ENCODE data around the gene PLEK2. TPM values are rescaled to one million over a fixed set of nuclear protein-coding genes. Genes with fewer than 3 reads are reported as not detected.

PLEK2 gene
- polyA plus RNA-seq, 4 donors, result 33.9 to 88.3 (median 67.1) TPM

DNA sequence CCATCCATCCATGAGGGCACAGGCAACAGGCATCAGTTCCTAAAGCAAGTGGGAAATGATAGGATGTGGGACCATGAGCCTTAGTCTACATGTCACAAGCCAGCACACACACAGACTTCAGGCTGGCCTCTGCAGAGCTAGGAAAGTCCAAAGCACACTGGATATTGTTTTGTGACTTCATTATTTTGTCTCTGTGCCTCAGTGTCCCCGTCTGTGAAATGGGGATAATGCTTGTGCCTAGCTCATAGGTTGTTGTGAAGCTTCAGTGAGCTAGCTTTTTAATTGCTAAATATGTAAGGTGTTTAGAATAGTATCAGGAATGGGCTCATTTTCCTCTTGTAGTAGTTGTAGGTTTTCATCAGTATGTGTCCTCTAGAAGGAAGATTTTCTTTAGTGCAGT is 27.0 kb upstream of the PLEK2 start:
- H3K9me3 ChIP-seq (ENCODE audit: control insufficient read depth in 2 of 2, insufficient read depth in 1 of 2, low read depth in 1 of 2, low read length in 1 of 2), result no peaks in the 10 kb centered on the region
- no peak for DNase-seq
- H3K4me1 ChIP-seq (ENCODE audit: control insufficient read depth in 3 of 3, insufficient read depth in 2 of 3, low read depth in 1 of 3, low read length in 2 of 3), result peaks cover 0 to 33% (median 6%) of the 10 kb centered on the region in 3 donors
- no peak overlapping the region for H3K4me3 ChIP-seq (ENCODE audit: low read depth in 1 of 3, low read length in 3 of 3)
- peaks cover 0 to 3% (median 0%) of the 10 kb centered on the region in 3 donors for H3K27me3 ChIP-seq (ENCODE audit: control insufficient read depth in 3 of 3, insufficient read depth in 3 of 3, low read length in 3 of 3)
- WGBS, 3 donors, result 74 to 93% (median 84%) methylated on average over 1 of the region's 1 CpG
- no peaks in the 10 kb centered on the region for H3K36me3 ChIP-seq (ENCODE audit: control insufficient read depth in 3 of 3, insufficient read depth in 2 of 3, low read depth in 1 of 3, low read length in 3 of 3)
- FAIRE-seq, result no peak
- H3K27ac ChIP-seq (ENCODE audit: low read depth in 1 of 3, low read length in 2 of 3), result no peak overlapping the region

DNA sequence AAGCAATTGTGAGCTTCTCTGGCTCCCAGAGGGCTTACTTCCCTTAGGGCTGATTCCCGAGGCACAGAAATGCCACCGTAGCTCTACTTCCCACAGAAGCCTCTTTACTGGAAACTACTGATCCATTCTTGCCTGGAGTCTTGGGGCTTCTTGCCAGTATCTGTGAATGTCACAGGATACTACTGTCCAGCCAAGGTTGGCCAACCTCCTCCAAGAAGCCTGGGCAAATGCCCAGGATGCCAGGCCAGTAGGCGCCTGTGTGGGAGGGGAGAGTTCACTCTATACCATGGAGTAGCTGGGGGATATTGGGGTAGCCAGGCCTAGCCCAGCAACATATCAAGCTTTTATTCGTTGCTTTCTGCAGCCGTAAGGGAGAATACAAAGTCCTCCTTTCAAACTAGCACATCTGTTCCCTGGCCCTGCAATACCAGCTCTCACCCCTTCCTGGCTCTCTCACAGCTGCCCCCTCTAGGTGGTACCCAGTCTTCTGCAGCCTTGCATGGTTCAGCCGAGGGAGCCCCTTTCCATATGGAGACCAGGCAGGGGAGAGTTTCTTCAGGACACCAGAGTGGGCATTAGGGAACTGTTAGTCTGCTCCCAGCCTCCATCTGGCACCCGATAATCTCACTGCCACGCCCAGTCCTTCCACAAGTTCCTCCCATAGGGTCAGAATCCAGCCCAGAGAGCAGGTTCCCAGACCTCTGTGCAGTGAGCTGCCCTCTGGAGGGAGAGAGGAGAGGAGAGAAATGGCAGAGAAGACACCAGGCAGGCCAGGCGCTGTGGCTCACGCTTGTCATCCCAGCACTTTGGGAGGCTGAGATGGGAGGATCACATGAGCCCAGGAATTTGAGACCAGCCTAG is 24.3 kb upstream of the PLEK2 start:
- no peaks in the 10 kb centered on the region for H3K36me3 ChIP-seq (ENCODE audit: control insufficient read depth in 3 of 3, insufficient read depth in 2 of 3, low read depth in 1 of 3, low read length in 3 of 3)
- peak in 1 of 2 donors; percentile 94 for DNase-seq
- WGBS, 3 donors, result 39 to 73% (median 61%) methylated on average over 10 of the region's 10 CpGs
- no peak for FAIRE-seq
- H3K4me3 ChIP-seq (ENCODE audit: low read depth in 1 of 3, low read length in 3 of 3), result no peak overlapping the region
- H3K4me1 ChIP-seq (ENCODE audit: control insufficient read depth in 3 of 3, insufficient read depth in 2 of 3, low read depth in 1 of 3, low read length in 2 of 3), result peaks cover 0 to 14% (median 4%) of the 10 kb centered on the region in 3 donors
- H3K27ac ChIP-seq (ENCODE audit: low read depth in 1 of 3, low read length in 2 of 3), result peak overlapping the region in 1 of 3 donors; percentile 38
- H3K27me3 ChIP-seq (ENCODE audit: control insufficient read depth in 3 of 3, insufficient read depth in 3 of 3, low read length in 3 of 3), result no peaks in the 10 kb centered on the region
- no peaks in the 10 kb centered on the region for H3K9me3 ChIP-seq (ENCODE audit: control insufficient read depth in 2 of 2, insufficient read depth in 1 of 2, low read depth in 1 of 2, low read length in 1 of 2)

DNA sequence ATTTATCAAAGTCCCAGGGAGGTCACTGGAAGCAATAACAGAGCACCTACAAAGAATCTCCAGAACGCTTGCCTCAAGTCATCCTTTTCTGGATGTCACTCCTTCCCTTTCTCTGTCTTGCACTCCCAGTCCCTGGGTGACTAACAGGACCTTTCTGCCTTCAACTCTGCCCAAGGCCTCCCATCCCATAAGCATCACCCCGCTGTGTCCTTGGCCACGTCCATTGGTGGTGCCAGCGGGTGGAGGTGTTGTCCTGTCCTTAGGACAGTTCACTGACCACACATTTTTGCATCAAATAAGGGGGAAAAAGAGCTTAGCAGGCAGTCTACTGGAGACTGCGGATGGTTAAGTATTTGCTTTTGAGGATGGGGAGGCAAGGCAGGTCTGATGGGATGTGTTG is 23.6 kb upstream of the PLEK2 start:
- Histone ChIP-seq H3K4me3 (ENCODE audit: low read depth in 1 of 3, low read length in 3 of 3) (no peak overlapping the region), H3K36me3 (ENCODE audit: control insufficient read depth in 3 of 3, insufficient read depth in 2 of 3, low read depth in 1 of 3, low read length in 3 of 3) (no peaks in the 10 kb centered on the region), H3K27me3 (ENCODE audit: control insufficient read depth in 3 of 3, insufficient read depth in 3 of 3, low read length in 3 of 3) (no peaks in the 10 kb centered on the region), H3K4me1 (ENCODE audit: control insufficient read depth in 3 of 3, insufficient read depth in 2 of 3, low read depth in 1 of 3, low read length in 2 of 3) (peaks cover 0 to 8% (median 4%) of the 10 kb centered on the region in 3 donors), H3K27ac (ENCODE audit: low read depth in 1 of 3, low read length in 2 of 3) (no peak overlapping the region), H3K9me3 (ENCODE audit: control insufficient read depth in 2 of 2, insufficient read depth in 1 of 2, low read depth in 1 of 2, low read length in 1 of 2) (no peaks in the 10 kb centered on the region)
- DNase-seq (no peak), FAIRE-seq (no peak)
- WGBS, 3 donors, result 87 to 96% (median 88%) methylated on average over 5 of the region's 5 CpGs

DNA sequence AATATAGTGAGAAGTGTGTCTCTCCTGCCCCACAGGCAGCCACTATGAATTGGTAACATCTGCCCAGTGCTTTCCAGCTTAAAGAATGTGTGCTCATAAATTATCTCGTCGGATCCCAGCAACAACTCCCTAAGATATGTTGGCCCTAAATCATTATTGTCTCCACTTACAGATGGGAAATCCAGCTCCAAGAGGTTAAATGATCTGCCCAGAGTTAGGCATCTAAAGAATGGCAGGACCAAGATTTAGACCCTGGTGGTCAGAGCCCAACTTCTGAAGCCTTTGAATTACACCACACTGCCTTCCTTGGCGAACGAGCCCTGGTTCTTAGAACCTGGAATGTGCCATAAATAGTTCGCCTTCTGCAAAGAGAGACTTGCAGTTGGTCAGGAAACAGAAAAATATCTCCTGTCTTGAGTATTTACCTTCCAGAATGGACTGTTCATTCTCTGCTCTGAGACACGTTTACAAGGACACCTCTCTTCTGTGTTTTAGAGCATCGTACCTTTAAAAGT is 20.1 kb upstream of the PLEK2 start:
- Histone ChIP-seq H3K4me3 (ENCODE audit: low read depth in 1 of 3, low read length in 3 of 3) (no peak overlapping the region), H3K9me3 (ENCODE audit: control insufficient read depth in 2 of 2, insufficient read depth in 1 of 2, low read depth in 1 of 2, low read length in 1 of 2) (no peaks in the 10 kb centered on the region), H3K27ac (ENCODE audit: low read depth in 1 of 3, low read length in 2 of 3) (no peak overlapping the region), H3K36me3 (ENCODE audit: control insufficient read depth in 3 of 3, insufficient read depth in 2 of 3, low read depth in 1 of 3, low read length in 3 of 3) (no peaks in the 10 kb centered on the region), H3K27me3 (ENCODE audit: control insufficient read depth in 3 of 3, insufficient read depth in 3 of 3, low read length in 3 of 3) (no peaks in the 10 kb centered on the region), H3K4me1 (ENCODE audit: control insufficient read depth in 3 of 3, insufficient read depth in 2 of 3, low read depth in 1 of 3, low read length in 2 of 3) (peaks cover 0 to 28% (median 5%) of the 10 kb centered on the region in 3 donors)
- 62 to 80% (median 74%) methylated on average over 7 of the region's 7 CpGs for WGBS, 3 donors
- FAIRE-seq (no peak), DNase-seq (no peak)

DNA sequence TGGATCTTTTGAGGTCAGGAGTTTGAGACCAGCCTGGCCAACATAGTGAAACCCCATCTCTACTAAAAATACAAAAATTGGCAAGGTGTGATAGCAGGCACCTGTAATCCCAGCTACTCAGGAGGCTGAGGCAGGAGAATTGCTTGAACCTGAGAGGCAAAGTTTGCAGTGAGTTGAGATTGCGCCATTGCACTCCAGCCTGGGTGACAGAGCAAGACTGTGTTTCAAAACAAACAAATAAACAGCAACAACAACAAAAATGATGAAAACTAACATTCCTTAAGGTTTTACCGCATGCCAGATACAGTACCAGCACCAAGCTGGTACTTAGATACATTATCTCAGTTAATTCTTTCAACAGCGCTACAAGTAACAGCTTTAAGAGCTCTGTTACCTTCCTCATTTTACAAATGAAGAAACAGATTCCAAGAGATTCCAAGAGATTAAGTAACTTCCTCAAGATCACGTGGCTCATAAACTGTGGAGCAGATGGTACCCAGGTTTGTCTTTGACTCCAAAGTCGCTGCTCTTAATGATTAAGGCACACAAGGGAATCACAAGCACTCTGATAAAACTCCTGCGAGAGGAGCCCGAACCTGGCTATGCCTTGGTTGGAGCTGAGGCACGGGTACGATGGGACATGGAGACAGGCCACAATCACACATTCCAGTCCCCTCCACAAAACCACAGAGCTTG is 17.7 kb upstream of the PLEK2 start:
- Histone ChIP-seq H3K4me1 (ENCODE audit: control insufficient read depth in 3 of 3, insufficient read depth in 2 of 3, low read depth in 1 of 3, low read length in 2 of 3) (peaks cover 0 to 28% (median 1%) of the 10 kb centered on the region in 3 donors), H3K36me3 (ENCODE audit: control insufficient read depth in 3 of 3, insufficient read depth in 2 of 3, low read depth in 1 of 3, low read length in 3 of 3) (no peaks in the 10 kb centered on the region), H3K9me3 (ENCODE audit: control insufficient read depth in 2 of 2, insufficient read depth in 1 of 2, low read depth in 1 of 2, low read length in 1 of 2) (no peaks in the 10 kb centered on the region), H3K27me3 (ENCODE audit: control insufficient read depth in 3 of 3, insufficient read depth in 3 of 3, low read length in 3 of 3) (peaks cover 0 to 4% (median 0%) of the 10 kb centered on the region in 3 donors), H3K27ac (ENCODE audit: low read depth in 1 of 3, low read length in 2 of 3) (no peak overlapping the region), H3K4me3 (ENCODE audit: low read depth in 1 of 3, low read length in 3 of 3) (no peak overlapping the region)
- DNase-seq (no peak), FAIRE-seq (no peak)
- 72 to 74% (median 73%) methylated on average over 9 of the region's 9 CpGs for WGBS, 3 donors

DNA sequence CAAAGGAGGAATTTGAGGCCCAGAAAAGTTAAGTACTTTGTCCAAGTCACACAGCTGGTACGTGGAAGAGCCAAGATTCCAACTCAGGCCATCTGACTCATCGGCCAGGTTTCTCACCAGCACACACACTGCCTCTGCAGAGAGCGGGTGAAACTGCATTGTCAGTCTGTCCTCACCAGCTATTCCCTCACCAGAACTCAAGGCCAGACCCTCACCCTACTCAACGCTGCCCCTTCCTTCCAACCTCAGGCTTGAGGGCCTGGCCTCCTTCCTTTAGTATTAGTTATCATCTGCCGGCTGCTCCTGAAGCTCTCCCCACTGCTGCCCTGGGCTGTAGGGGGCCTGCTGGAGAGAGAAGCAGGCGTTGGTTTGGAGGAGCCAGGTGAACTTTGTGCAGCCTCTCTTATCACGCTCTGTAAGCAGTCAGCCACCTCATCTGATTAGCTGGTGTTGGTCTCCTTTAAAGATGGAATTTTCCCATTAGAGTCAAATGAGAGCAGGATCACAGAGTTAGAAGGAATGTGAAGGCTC is 16.6 kb upstream of the PLEK2 start:
- peak; percentile 89 to 92 for DNase-seq
- Histone ChIP-seq H3K4me1 (ENCODE audit: control insufficient read depth in 3 of 3, insufficient read depth in 2 of 3, low read depth in 1 of 3, low read length in 2 of 3) (peaks cover 0 to 28% (median 1%) of the 10 kb centered on the region in 3 donors), H3K4me3 (ENCODE audit: low read depth in 1 of 3, low read length in 3 of 3) (no peak overlapping the region), H3K27ac (ENCODE audit: low read depth in 1 of 3, low read length in 2 of 3) (peak overlapping the region; percentile 18 to 75 (median 72)), H3K9me3 (ENCODE audit: control insufficient read depth in 2 of 2, insufficient read depth in 1 of 2, low read depth in 1 of 2, low read length in 1 of 2) (no peaks in the 10 kb centered on the region), H3K27me3 (ENCODE audit: control insufficient read depth in 3 of 3, insufficient read depth in 3 of 3, low read length in 3 of 3) (peaks cover 0 to 4% (median 0%) of the 10 kb centered on the region in 3 donors), H3K36me3 (ENCODE audit: control insufficient read depth in 3 of 3, insufficient read depth in 2 of 3, low read depth in 1 of 3, low read length in 3 of 3) (no peaks in the 10 kb centered on the region)
- WGBS, 3 donors, result 14 to 62% (median 38%) methylated on average over 7 of the region's 7 CpGs
- no peak for FAIRE-seq

DNA sequence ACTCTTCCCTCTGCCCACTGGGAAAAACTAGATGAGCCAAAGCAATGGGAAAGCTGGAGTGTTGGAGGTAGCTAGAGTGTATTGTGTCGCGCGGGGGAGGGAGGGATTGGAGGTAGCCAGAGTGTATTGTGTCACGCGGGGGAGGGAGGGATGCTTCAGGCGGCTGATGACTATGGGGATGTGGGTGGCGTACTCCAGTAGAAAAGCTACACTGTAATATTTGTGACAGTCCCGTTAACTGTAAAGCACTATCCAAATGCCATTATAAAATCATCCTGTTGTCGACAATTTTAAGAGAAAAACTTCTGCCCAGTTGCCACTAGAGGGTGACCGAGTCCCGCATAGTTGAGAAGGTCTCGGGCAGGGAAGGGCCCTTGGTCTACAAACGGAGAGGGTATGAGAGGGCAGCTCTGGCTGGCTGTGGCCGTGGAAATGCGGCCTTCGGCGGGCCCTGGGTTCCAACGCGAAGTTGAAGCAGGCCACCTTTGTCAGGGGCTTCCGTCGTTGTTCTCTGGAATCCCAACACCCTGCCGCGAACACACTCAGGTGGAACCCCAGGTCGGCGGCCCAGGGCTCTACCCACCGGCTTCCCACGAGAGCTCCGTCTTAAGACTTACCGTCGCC is 15.1 kb upstream of the PLEK2 start:
- FAIRE-seq, result no peak
- Histone ChIP-seq H3K4me1 (ENCODE audit: control insufficient read depth in 3 of 3, insufficient read depth in 2 of 3, low read depth in 1 of 3, low read length in 2 of 3) (peaks cover 0 to 28% (median 1%) of the 10 kb centered on the region in 3 donors), H3K27ac (ENCODE audit: low read depth in 1 of 3, low read length in 2 of 3) (no peak overlapping the region), H3K4me3 (ENCODE audit: low read depth in 1 of 3, low read length in 3 of 3) (no peak overlapping the region), H3K9me3 (ENCODE audit: control insufficient read depth in 2 of 2, insufficient read depth in 1 of 2, low read depth in 1 of 2, low read length in 1 of 2) (no peaks in the 10 kb centered on the region), H3K36me3 (ENCODE audit: control insufficient read depth in 3 of 3, insufficient read depth in 2 of 3, low read depth in 1 of 3, low read length in 3 of 3) (no peaks in the 10 kb centered on the region), H3K27me3 (ENCODE audit: control insufficient read depth in 3 of 3, insufficient read depth in 3 of 3, low read length in 3 of 3) (peaks cover 0 to 4% (median 0%) of the 10 kb centered on the region in 3 donors)
- peak; percentile 88 for DNase-seq
- 35 to 36% (median 35%) methylated on average over 28 to 30 of the region's 30 CpGs for WGBS, 3 donors

DNA sequence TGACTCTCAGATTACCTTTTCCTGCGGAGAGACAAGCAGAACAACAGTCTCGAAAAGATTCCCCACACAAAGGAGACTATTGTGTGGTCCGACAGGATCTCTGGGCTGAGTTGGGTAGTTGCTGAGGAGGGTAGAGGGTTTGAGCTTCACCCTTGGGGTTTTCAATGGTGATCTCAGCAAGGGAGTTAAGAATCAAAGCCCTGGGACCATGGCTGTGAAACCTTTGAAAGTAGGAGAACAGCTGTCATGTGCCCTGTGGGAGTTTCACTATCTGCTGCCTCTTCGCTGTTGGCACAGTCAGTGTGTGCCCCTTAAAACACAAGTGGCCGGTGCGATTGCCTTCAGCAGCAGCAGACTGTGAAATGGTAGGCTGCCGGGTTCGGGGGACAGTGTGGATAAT is 14.2 kb upstream of the PLEK2 start:
- Histone ChIP-seq H3K4me1 (ENCODE audit: control insufficient read depth in 3 of 3, insufficient read depth in 2 of 3, low read depth in 1 of 3, low read length in 2 of 3) (peaks cover 0 to 28% (median 1%) of the 10 kb centered on the region in 3 donors), H3K27me3 (ENCODE audit: control insufficient read depth in 3 of 3, insufficient read depth in 3 of 3, low read length in 3 of 3) (peaks cover 0 to 4% (median 0%) of the 10 kb centered on the region in 3 donors), H3K9me3 (ENCODE audit: control insufficient read depth in 2 of 2, insufficient read depth in 1 of 2, low read depth in 1 of 2, low read length in 1 of 2) (no peaks in the 10 kb centered on the region), H3K36me3 (ENCODE audit: control insufficient read depth in 3 of 3, insufficient read depth in 2 of 3, low read depth in 1 of 3, low read length in 3 of 3) (no peaks in the 10 kb centered on the region), H3K27ac (ENCODE audit: low read depth in 1 of 3, low read length in 2 of 3) (no peak overlapping the region), H3K4me3 (ENCODE audit: low read depth in 1 of 3, low read length in 3 of 3) (no peak overlapping the region)
- DNase-seq (no peak), FAIRE-seq (no peak)
- WGBS, 3 donors, result 89 to 90% (median 89%) methylated on average over 8 of the region's 8 CpGs

Measured in small intestine (tissue), 7 donors.